Thyroid gland (tissue), 4 donors: ENCODE results near the gene GPR15LG.

Source experiments
- CTCF ChIP-seq, 6 experiments: fragments of 200-600 bp in 3 of 6; fragments of 450-650 bp in 3 of 6; sonication (generic) in 3 of 6; IDR thresholded peaks; one replicate each; pipeline ENCODE4 v1.5.1; 2016 to 2019; ENCODE audit warnings: antibody characterized with exemption in 6 of 6, mild to moderate bottlenecking in 2 of 6, inconsistent platforms in 1 of 6, moderate library complexity in 1 of 6
- POLR2A ChIP-seq, 2 donors: fragments of 450-650 bp; IDR thresholded peaks; one replicate each; pipeline ENCODE4 v1.6.1; 2017; ENCODE audit warnings: antibody characterized with exemption in 2 of 2, mild to moderate bottlenecking in 2 of 2, moderate library complexity in 1 of 2

GRCh38 chr10:84205049-84205852 lies 31.6 kb downstream of the GPR15LG start:
- TF ChIP-seq POLR2A (IDR thresholded peaks at IDR 0.05), result no peak
- TF ChIP-seq CTCF (IDR thresholded peaks at IDR 0.05), result peak in 5 of 6 experiments; percentile 53 to 78 (median 68)
